Measurements from ENCODE around the gene SDSL.

The SDSL gene

GRCh38 chr12:113471619-113472171, 49.5 kb downstream of the SDSL start, which contains the start of gene LHX5:
Gene LHX5 (minus strand): TSS chr12:113471871. CDS start chr12:113471498, 373 bp downstream.
- H3K79me2 ChIP-seq (ENCODE audit: insufficient read depth, low read length): no peaks in the 10 kb centered on the region
- no peaks in the 10 kb centered on the region for H3K27me3 ChIP-seq (ENCODE audit: insufficient read depth, low read length, poor library complexity, severe bottlenecking)
- no peak within 1 kb of the TSS for H2AFZ ChIP-seq (ENCODE audit: low read length)
- no peaks in the 10 kb centered on the region for H4K20me1 ChIP-seq (ENCODE audit: insufficient read depth, low read length, poor library complexity, severe bottlenecking)
- TF ChIP-seq CTCF (conservative IDR thresholded peaks at IDR 0.05; ENCODE audit: low read length) (no peak), EZH2phosphoT487 (IDR thresholded peaks at IDR 0.05; ENCODE audit: borderline replicate concordance) (no peak)
- H3K4me3 ChIP-seq (ENCODE audit: low read length, poor library complexity, severe bottlenecking): no peak within 1 kb of the TSS
- no peak within 1 kb of the TSS for H3K9ac ChIP-seq (ENCODE audit: low read depth, low read length, poor library complexity, severe bottlenecking)
- H3F3A ChIP-seq (ENCODE audit: low read depth): no peaks in the 10 kb centered on the region
- no peaks in the 10 kb centered on the region for H3K9me2 ChIP-seq (replicated peaks; ENCODE audit: low read depth, low read length)
- H3K4me2 ChIP-seq (ENCODE audit: low read depth, low read length, poor library complexity, severe bottlenecking): no peak within 1 kb of the TSS
- no peaks in the 10 kb centered on the region for H3K4me1 ChIP-seq (ENCODE audit: insufficient read depth, low read length, poor library complexity, severe bottlenecking)
- no peaks in the 10 kb centered on the region for H3K9me3 ChIP-seq (ENCODE audit: insufficient read depth, low read depth, low read length)
- no peaks in the 10 kb centered on the region for H3K36me3 ChIP-seq (ENCODE audit: insufficient read depth, low read length)

- Histone ChIP-seq H3K4me2 (ENCODE audit: low read depth, low read length, poor library complexity, severe bottlenecking) (no peak overlapping the region), H2AFZ (ENCODE audit: low read length) (no peak overlapping the region), H3K4me3 (ENCODE audit: low read length, poor library complexity, severe bottlenecking) (no peak overlapping the region), H3K4me1 (ENCODE audit: insufficient read depth, low read length, poor library complexity, severe bottlenecking) (no peaks in the 10 kb centered on the region), H3F3A (ENCODE audit: low read depth) (no peaks in the 10 kb centered on the region), H3K36me3 (ENCODE audit: insufficient read depth, low read length) (no peaks in the 10 kb centered on the region), H4K20me1 (ENCODE audit: insufficient read depth, low read length, poor library complexity, severe bottlenecking) (no peaks in the 10 kb centered on the region), H3K79me2 (ENCODE audit: insufficient read depth, low read length) (no peaks in the 10 kb centered on the region), H3K9me2 (replicated peaks; ENCODE audit: low read depth, low read length) (no peaks in the 10 kb centered on the region), H3K9me3 (ENCODE audit: insufficient read depth, low read depth, low read length) (no peaks in the 10 kb centered on the region), H3K27me3 (ENCODE audit: insufficient read depth, low read length, poor library complexity, severe bottlenecking) (no peaks in the 10 kb centered on the region), H3K9ac (ENCODE audit: low read depth, low read length, poor library complexity, severe bottlenecking) (no peak overlapping the region)
- no peak for TF ChIP-seq EZH2phosphoT487 (IDR thresholded peaks at IDR 0.05; ENCODE audit: borderline replicate concordance)
- TF ChIP-seq CTCF (conservative IDR thresholded peaks at IDR 0.05; ENCODE audit: low read length): no peak
Measured at GRCh38 chr12:113472191-113473121, 50.3 kb downstream of the SDSL start.

GRCh38 chr12:113473400-113473799, 51.2 kb downstream of the SDSL start:
- Histone ChIP-seq H3K9ac (ENCODE audit: low read depth, low read length, poor library complexity, severe bottlenecking) (no peak overlapping the region), H3K4me1 (ENCODE audit: insufficient read depth, low read length, poor library complexity, severe bottlenecking) (no peaks in the 10 kb centered on the region), H3K4me3 (ENCODE audit: low read length, poor library complexity, severe bottlenecking) (no peak overlapping the region), H3K79me2 (ENCODE audit: insufficient read depth, low read length) (no peaks in the 10 kb centered on the region), H3F3A (ENCODE audit: low read depth) (no peaks in the 10 kb centered on the region), H3K9me3 (ENCODE audit: insufficient read depth, low read depth, low read length) (no peaks in the 10 kb centered on the region), H3K27me3 (ENCODE audit: insufficient read depth, low read length, poor library complexity, severe bottlenecking) (no peaks in the 10 kb centered on the region), H3K36me3 (ENCODE audit: insufficient read depth, low read length) (no peaks in the 10 kb centered on the region), H4K20me1 (ENCODE audit: insufficient read depth, low read length, poor library complexity, severe bottlenecking) (no peaks in the 10 kb centered on the region), H3K9me2 (replicated peaks; ENCODE audit: low read depth, low read length) (no peaks in the 10 kb centered on the region), H2AFZ (ENCODE audit: low read length) (no peak overlapping the region), H3K4me2 (ENCODE audit: low read depth, low read length, poor library complexity, severe bottlenecking) (no peak overlapping the region)
- TF ChIP-seq EZH2phosphoT487 (IDR thresholded peaks at IDR 0.05; ENCODE audit: borderline replicate concordance): no peak
- no peak for TF ChIP-seq CTCF (conservative IDR thresholded peaks at IDR 0.05; ENCODE audit: low read length)

Measured in Loucy (cell line).